Keratinocyte (primary cell): ENCODE results near the gene DPP9. TPM values are rescaled to one million over a fixed set of nuclear protein-coding genes. Genes with fewer than 3 reads are reported as not detected.
A peak's percentile ranks its signal among the peaks of the same experiment; 100 is the strongest.

Experiments
- DNase-seq: peaks from one replicate; pipeline ENCODE4 v3.0.0-alpha.2; 2011; ENCODE audit warnings: low read depth, missing footprints, low spot score
- FAIRE-seq: peaks from 2 replicates; lab custom pipeline; 2011; peaks lifted over from hg19 to GRCh38; lab: Jason Lieb, UNC
- H2AFZ ChIP-seq: 2 replicates; pipeline ENCODE4 v1.6.0; 2012; ENCODE audit warnings: low read length, control low read depth, inconsistent platforms; ENCODE audit not compliant: control insufficient read depth
- H3K27ac ChIP-seq: 2 replicates; pipeline ENCODE4 v1.5.1; 2011; ENCODE audit warnings: low read length; ENCODE audit not compliant: control insufficient read depth, insufficient read depth
- H3K27me3 ChIP-seq: 3 replicates; pipeline ENCODE4 v1.6.0; 2011; ENCODE audit warnings: low read length; ENCODE audit not compliant: control insufficient read depth, insufficient read depth; ENCODE audit errors: extremely low read depth
- H3K36me3 ChIP-seq, 2 experiments: 2 replicates in 1 of 2; 3 replicates in 1 of 2; pipeline ENCODE4 v1.5.1; 2011; ENCODE audit warnings: low read length in 2 of 2, mild to moderate bottlenecking in 1 of 2; ENCODE audit not compliant: control insufficient read depth in 2 of 2, insufficient read depth in 2 of 2; ENCODE audit errors: extremely low read depth in 1 of 2
- H3K4me1 ChIP-seq: 3 replicates; pipeline ENCODE4 v1.5.1; 2011; ENCODE audit warnings: low read length; ENCODE audit not compliant: control insufficient read depth, insufficient read depth; ENCODE audit errors: extremely low read depth
- H3K4me2 ChIP-seq: 3 replicates; pipeline ENCODE4 v1.6.0; 2011; ENCODE audit warnings: low read depth, low read length; ENCODE audit not compliant: control insufficient read depth, insufficient read depth; ENCODE audit errors: extremely low read depth
- H3K4me3 ChIP-seq, 3 experiments: fragments of 200-600 bp in 1 of 3; sonication (generic) in 1 of 3; 2 replicates in 2 of 3; 3 replicates in 1 of 3; pipeline ENCODE4 v1.5.1; 2011 to 2016; ENCODE audit warnings: low read length in 3 of 3, mild to moderate bottlenecking in 3 of 3, control low read depth in 2 of 3, inconsistent platforms in 1 of 3, low read depth in 1 of 3, mixed read lengths in 1 of 3, mixed run types in 1 of 3, moderate library complexity in 1 of 3; ENCODE audit not compliant: control insufficient read depth in 2 of 3, insufficient read depth in 2 of 3; ENCODE audit errors: extremely low read depth in 1 of 3
- H3K79me2 ChIP-seq: 2 replicates; pipeline ENCODE4 v1.6.0; 2012; ENCODE audit warnings: low read length; ENCODE audit not compliant: control insufficient read depth, insufficient read depth
- H3K9ac ChIP-seq: 3 replicates; pipeline ENCODE4 v1.6.0; 2011; ENCODE audit warnings: low read length; ENCODE audit not compliant: control insufficient read depth, insufficient read depth; ENCODE audit errors: extremely low read depth
- H3K9me1 ChIP-seq: 3 replicates; pipeline ENCODE4 v1.6.0; 2011; ENCODE audit warnings: low read length; ENCODE audit not compliant: control insufficient read depth, insufficient read depth; ENCODE audit errors: extremely low read depth
- H3K9me3 ChIP-seq: 2 replicates; pipeline ENCODE4 v1.5.1; 2012; ENCODE audit warnings: low read depth, low read length; ENCODE audit not compliant: control insufficient read depth
- H4K20me1 ChIP-seq: 3 replicates; pipeline ENCODE4 v1.6.0; 2011; ENCODE audit warnings: low read length; ENCODE audit not compliant: control insufficient read depth, insufficient read depth; ENCODE audit errors: extremely low read depth
- CTCF ChIP-seq, 3 experiments: IDR thresholded peaks in 1 of 3; conservative IDR thresholded peaks in 1 of 3; optimal IDR thresholded peaks in 1 of 3; 2 replicates in 2 of 3; 3 replicates in 1 of 3; pipeline versions ENCODE3 to v1.5.1; 2011; ENCODE audit warnings: low read length in 3 of 3, mild to moderate bottlenecking in 3 of 3, moderate library complexity in 2 of 3, control low read depth in 1 of 3, inconsistent platforms in 1 of 3; ENCODE audit not compliant: insufficient read depth in 2 of 3; ENCODE audit errors: extremely low read depth in 1 of 3
- EZH2 ChIP-seq: IDR thresholded peaks from one replicate; pipeline ENCODE4 v1.6.1; 2012; ENCODE audit warnings: inconsistent platforms, mild to moderate bottlenecking, low read length, moderate library complexity
- dilution Hi-C: fragments of 300-500 bp; cut with MboI; formaldehyde crosslinking; loops from one replicate; pipeline ENCODE4 v1.7.0; 2020; ENCODE audit warnings: low sequenced_read_pairs; ENCODE audit not compliant: extremely low pct_ligation_motif_present
- polyA plus RNA-seq, 5 experiments: library from polyadenylated mRNA; depleted of rRNA in 3 of 5; stranded (reverse) in 3 of 5; stranded (forward) in 1 of 5; unstranded in 1 of 5; fragments of >200 nt; gene quantifications; 1 replicate in 1 of 5; 2 replicates in 3 of 5; 3 replicates in 1 of 5; pipeline versions ENCODE4 v1.2.1 to v1.2.3, GENCODE V29; 2011 to 2012; ENCODE audit warnings: missing spikeins in 2 of 5, low read depth in 1 of 5, low replicate concordance in 1 of 5

DPP9 gene
- polyA plus RNA-seq, 1 donor (not counting 4 experiments of a cell fraction or from before 2014, with no cell fraction given), result 19.2 TPM

GRCh38 chr19:4732680-4733114 is 9.1 kb upstream of the DPP9 start:
- no peaks in the 10 kb centered on the region for H3K9me3 ChIP-seq
- H3K27me3 ChIP-seq, result no peaks in the 10 kb centered on the region
- H2AFZ ChIP-seq, result no peak overlapping the region
- no peaks in the 10 kb centered on the region for H3K79me2 ChIP-seq
- no peak overlapping the region for H3K9ac ChIP-seq
- no peak overlapping the region for H3K4me2 ChIP-seq
- dilution Hi-C loops, result no loop called here
- H4K20me1 ChIP-seq, result no peaks in the 10 kb centered on the region
- H3K9me1 ChIP-seq, result no peaks in the 10 kb centered on the region
- DNase-seq, result no peak
- H3K4me3 ChIP-seq, result no peak overlapping the region
- TF ChIP-seq CTCF (optimal IDR thresholded peaks at IDR 0.05 in 1 of 3, IDR thresholded peaks at IDR 0.05 in 1 of 3, conservative IDR thresholded peaks at IDR 0.05 in 1 of 3; ENCODE audit: extremely low read depth in 1 of 3, insufficient read depth in 2 of 3, low read length in 3 of 3) (peak; percentile 64 to 96 (median 80)), EZH2 (no peak)
- H3K4me1 ChIP-seq, result no peaks in the 10 kb centered on the region
- FAIRE-seq, result peak; percentile 80
- peaks cover 0 to 2% of the 10 kb centered on the region in 2 experiments for H3K36me3 ChIP-seq
- H3K27ac ChIP-seq, result no peak overlapping the region

DNA sequence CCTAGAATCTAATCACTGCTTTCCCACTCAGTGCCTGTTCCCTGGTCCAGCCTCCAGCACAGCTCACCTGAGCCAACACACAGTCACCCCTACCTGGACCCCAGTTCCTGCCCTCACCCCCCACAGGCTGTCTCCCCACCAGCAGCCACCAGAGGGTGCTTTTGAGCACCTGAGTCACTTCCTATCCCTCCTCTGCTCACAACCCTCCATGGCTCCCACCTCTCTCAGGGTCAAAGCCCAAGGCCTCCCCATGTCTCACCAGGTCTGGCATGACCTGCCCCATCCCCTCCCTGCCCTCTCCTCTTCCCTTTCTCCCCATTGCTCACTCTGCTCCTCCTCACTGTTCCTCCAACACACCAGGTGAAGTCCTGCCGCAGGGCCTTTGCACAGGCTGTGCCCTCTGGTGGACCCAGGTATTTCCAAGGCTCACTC is 7.1 kb upstream of the DPP9 start:
- Histone ChIP-seq H3K9me3 (no peaks in the 10 kb centered on the region), H4K20me1 (no peaks in the 10 kb centered on the region), H2AFZ (no peak overlapping the region), H3K4me1 (no peaks in the 10 kb centered on the region), H3K4me2 (no peak overlapping the region), H3K9me1 (no peaks in the 10 kb centered on the region), H3K36me3 (peaks cover 0 to 2% of the 10 kb centered on the region in 2 experiments), H3K27ac (no peak overlapping the region), H3K79me2 (no peaks in the 10 kb centered on the region), H3K27me3 (no peaks in the 10 kb centered on the region), H3K4me3 (no peak overlapping the region), H3K9ac (no peak overlapping the region)
- TF ChIP-seq CTCF (optimal IDR thresholded peaks at IDR 0.05 in 1 of 3, IDR thresholded peaks at IDR 0.05 in 1 of 3, conservative IDR thresholded peaks at IDR 0.05 in 1 of 3; ENCODE audit: extremely low read depth in 1 of 3, insufficient read depth in 2 of 3, low read length in 3 of 3), result peak; percentile 66 to 77 (median 67)
- no peak for TF ChIP-seq EZH2
- FAIRE-seq (peak; percentile 49), DNase-seq (no peak)
- dilution Hi-C loops, result no loop called here
